HL-60 (cell line): Measurements from ENCODE around the gene NRXN3.

Experiments used
- DNase-seq, 2 experiments: peaks; one replicate each; pipeline ENCODE4 v3.0.0-alpha.2; 2010 to 2020; ENCODE audit warnings: low read depth in 1 of 2, low spot score in 1 of 2
- H3K27ac ChIP-seq: fragments of 250-450 bp; sonication (Bioruptor Pico); replicated peaks from 2 replicates; pipeline ENCODE4 v1.5.1; 2020; ENCODE audit warnings: mild to moderate bottlenecking, moderate library complexity
- H3K27me3 ChIP-seq: fragments of 250-450 bp; sonication (Bioruptor Pico); 2 replicates; pipeline ENCODE4 v1.5.1; 2021; ENCODE audit warnings: mild to moderate bottlenecking, moderate library complexity; ENCODE audit not compliant: insufficient read depth, poor library complexity, severe bottlenecking
- H3K4me3 ChIP-seq: replicated peaks from 2 replicates; pipeline ENCODE4 v1.5.1; 2011; ENCODE audit warnings: mild to moderate bottlenecking, control low read depth, low read length; ENCODE audit not compliant: insufficient read depth
- GABPA ChIP-seq: IDR thresholded peaks from 2 replicates; pipeline ENCODE4 v1.6.1; 2012; ENCODE audit warnings: low read depth
- POLR2AphosphoS5 ChIP-seq: IDR thresholded peaks from 2 replicates; pipeline ENCODE4 v1.6.1; 2012; ENCODE audit warnings: low read depth
- REST ChIP-seq: IDR thresholded peaks from 2 replicates; pipeline ENCODE4 v1.6.1; 2012; ENCODE audit warnings: low read depth; ENCODE audit not compliant: insufficient replicate concordance
- SPI1 ChIP-seq: IDR thresholded peaks from 2 replicates; pipeline ENCODE4 v1.6.1; 2012; ENCODE audit warnings: low read depth, mild to moderate bottlenecking, borderline replicate concordance
- TF ChIP-seq, protein P1 (sequence below): IDR thresholded peaks from one replicate; pipeline ENCODE4 v1.5.1; 2011; ENCODE audit warnings: low read length, control low read depth, inconsistent platforms; ENCODE audit not compliant: insufficient read depth

Gene NRXN3

GRCh38 chr14:79706382-79706781, 1536.2 kb downstream of the NRXN3 start:
- no peaks in the 10 kb centered on the region for H3K27me3 ChIP-seq
- no peak for TF ChIP-seq REST
- no peak for TF ChIP-seq SPI1
- TF ChIP-seq GABPA = no peak
- TF ChIP-seq, protein P1, sequence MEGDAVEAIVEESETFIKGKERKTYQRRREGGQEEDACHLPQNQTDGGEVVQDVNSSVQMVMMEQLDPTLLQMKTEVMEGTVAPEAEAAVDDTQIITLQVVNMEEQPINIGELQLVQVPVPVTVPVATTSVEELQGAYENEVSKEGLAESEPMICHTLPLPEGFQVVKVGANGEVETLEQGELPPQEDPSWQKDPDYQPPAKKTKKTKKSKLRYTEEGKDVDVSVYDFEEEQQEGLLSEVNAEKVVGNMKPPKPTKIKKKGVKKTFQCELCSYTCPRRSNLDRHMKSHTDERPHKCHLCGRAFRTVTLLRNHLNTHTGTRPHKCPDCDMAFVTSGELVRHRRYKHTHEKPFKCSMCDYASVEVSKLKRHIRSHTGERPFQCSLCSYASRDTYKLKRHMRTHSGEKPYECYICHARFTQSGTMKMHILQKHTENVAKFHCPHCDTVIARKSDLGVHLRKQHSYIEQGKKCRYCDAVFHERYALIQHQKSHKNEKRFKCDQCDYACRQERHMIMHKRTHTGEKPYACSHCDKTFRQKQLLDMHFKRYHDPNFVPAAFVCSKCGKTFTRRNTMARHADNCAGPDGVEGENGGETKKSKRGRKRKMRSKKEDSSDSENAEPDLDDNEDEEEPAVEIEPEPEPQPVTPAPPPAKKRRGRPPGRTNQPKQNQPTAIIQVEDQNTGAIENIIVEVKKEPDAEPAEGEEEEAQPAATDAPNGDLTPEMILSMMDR = no peak
- no peak for TF ChIP-seq POLR2AphosphoS5
- no peak overlapping the region for H3K4me3 ChIP-seq
- H3K27ac ChIP-seq = no peak overlapping the region
- DNase-seq = no peak

DNA sequence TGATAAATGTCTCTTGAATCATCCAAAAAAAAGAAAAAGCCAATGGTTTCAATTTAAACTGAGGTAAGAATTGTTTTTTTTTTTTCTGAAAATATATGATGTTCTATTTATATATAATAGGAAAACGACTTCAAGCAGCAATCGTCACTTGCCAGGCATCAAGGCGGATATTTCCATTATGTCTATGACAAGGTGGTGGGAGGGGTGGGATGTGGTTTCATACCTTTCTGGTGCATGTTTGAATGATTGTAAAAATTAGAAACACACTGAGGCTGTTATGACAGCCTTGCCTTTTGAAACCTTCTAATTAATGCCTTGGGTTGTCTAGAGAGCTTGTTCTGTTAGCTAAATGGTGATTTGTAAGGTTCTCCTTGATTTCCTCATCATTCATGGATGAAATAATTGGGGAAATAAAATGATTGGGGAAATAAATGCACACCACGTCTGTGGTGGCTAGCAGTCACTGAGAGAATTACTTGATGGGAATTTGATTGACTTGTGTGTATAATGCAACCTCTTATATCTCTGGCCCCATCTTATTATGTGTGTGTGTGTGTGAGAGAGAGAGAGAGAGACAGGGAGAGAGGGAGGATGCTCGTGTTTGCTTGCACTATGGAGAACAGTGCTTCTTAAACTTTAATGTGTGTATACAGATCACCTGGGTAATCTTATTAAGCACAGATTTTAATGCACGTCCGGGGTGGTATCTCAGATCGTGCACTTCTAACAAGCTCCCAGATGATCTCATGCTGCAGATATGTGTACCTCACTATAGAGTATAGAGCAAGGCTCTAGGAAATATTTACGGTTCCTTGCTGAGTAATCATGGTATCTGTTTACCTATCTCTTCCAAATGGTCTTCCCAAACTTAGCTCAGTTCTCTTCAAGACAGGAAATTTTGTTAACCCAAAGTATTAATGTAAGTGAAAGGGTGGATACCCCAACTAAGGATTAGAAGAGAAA, 1538.5 kb downstream of the NRXN3 start:
- Histone ChIP-seq H3K27ac (no peak overlapping the region), H3K4me3 (no peak overlapping the region), H3K27me3 (no peaks in the 10 kb centered on the region)
- no peak for DNase-seq
- TF ChIP-seq, protein P1 = no peak
- TF ChIP-seq POLR2AphosphoS5 (no peak), REST (no peak), GABPA (no peak), SPI1 (no peak)

DNA sequence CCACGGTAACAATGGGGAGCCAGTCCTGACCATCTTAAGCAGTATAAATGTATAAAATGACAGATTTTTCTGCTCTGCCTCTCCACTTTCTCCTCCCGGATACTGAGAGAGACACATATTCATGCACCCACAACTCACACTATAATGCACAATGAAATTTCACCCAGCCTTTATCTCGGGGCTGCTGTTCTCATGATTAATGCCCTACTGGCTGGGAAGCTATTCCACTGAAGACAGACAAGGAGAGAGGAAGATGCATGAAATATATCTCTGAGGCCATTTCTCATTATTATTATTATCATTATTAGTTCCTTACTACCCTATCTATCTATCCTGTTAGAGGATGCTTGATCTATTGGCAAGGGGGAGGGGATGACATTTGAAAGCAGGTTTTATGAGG, 1539.4 kb downstream of the NRXN3 start:
- Histone ChIP-seq H3K27me3 (no peaks in the 10 kb centered on the region), H3K4me3 (no peak overlapping the region), H3K27ac (no peak overlapping the region)
- DNase-seq = no peak
- TF ChIP-seq, protein P1 = no peak
- TF ChIP-seq REST = no peak
- no peak for TF ChIP-seq SPI1
- no peak for TF ChIP-seq GABPA
- TF ChIP-seq POLR2AphosphoS5 = no peak
